ENCODE data around the gene DENND6B.

DENND6B gene

GRCh38 chr22:50361688-50362087 lies 34.9 kb upstream of the DENND6B start:
- no peak for DNase-seq (ENCODE audit: extremely low read depth, low read depth)
- no peak overlapping the region for H3K4me3 ChIP-seq (replicated peaks; ENCODE audit: low read depth, low read length)
- TF ChIP-seq CTCF (IDR thresholded peaks at IDR 0.05; ENCODE audit: low read depth, low read length, missing control alignments): no peak

- no peak for TF ChIP-seq CTCF (IDR thresholded peaks at IDR 0.05; ENCODE audit: low read depth, low read length, missing control alignments)
- no peak for DNase-seq (ENCODE audit: extremely low read depth, low read depth)
Measured at GRCh38 chr22:50361222-50361621, 34.4 kb upstream of the DENND6B start.

GRCh38 chr22:50360578-50360977 lies 33.8 kb upstream of the DENND6B start:
- H3K4me3 ChIP-seq (replicated peaks; ENCODE audit: low read depth, low read length): no peak overlapping the region
- TF ChIP-seq CTCF (IDR thresholded peaks at IDR 0.05; ENCODE audit: low read depth, low read length, missing control alignments): no peak
- no peak for DNase-seq (ENCODE audit: extremely low read depth, low read depth)

More at GRCh38 chr22:50361222-50361621, 34.4 kb upstream of the DENND6B start:
- no peak overlapping the region for H3K4me3 ChIP-seq (replicated peaks; ENCODE audit: low read depth, low read length)

- TF ChIP-seq CTCF (IDR thresholded peaks at IDR 0.05; ENCODE audit: low read depth, low read length, missing control alignments): no peak
- DNase-seq (ENCODE audit: extremely low read depth, low read depth): no peak
- no peak overlapping the region for H3K4me3 ChIP-seq (replicated peaks; ENCODE audit: low read depth, low read length)
Measured at GRCh38 chr22:50357756-50358155, 30.9 kb upstream of the DENND6B start.

GRCh38 chr22:50357222-50357621 lies 30.4 kb upstream of the DENND6B start:
- H3K4me3 ChIP-seq (replicated peaks; ENCODE audit: low read depth, low read length): no peak overlapping the region
- DNase-seq (ENCODE audit: extremely low read depth, low read depth): no peak
- TF ChIP-seq CTCF (IDR thresholded peaks at IDR 0.05; ENCODE audit: low read depth, low read length, missing control alignments): no peak

- no peak overlapping the region for H3K4me3 ChIP-seq (replicated peaks; ENCODE audit: low read depth, low read length)
- DNase-seq (ENCODE audit: extremely low read depth, low read depth): no peak
- TF ChIP-seq CTCF (IDR thresholded peaks at IDR 0.05; ENCODE audit: low read depth, low read length, missing control alignments): no peak
Measured at GRCh38 chr22:50356186-50356585, 29.4 kb upstream of the DENND6B start.

GRCh38 chr22:50348058-50348457 lies 21.2 kb upstream of the DENND6B start:
- TF ChIP-seq CTCF (IDR thresholded peaks at IDR 0.05; ENCODE audit: low read depth, low read length, missing control alignments): no peak
- DNase-seq (ENCODE audit: extremely low read depth, low read depth): no peak
- H3K4me3 ChIP-seq (replicated peaks; ENCODE audit: low read depth, low read length): no peak overlapping the region

Measured in HFF-Myc (cell line).